GM19099 (cell line): ENCODE results near the gene DYRK3.
A peak's percentile ranks its signal among the peaks of the same experiment; 100 is the strongest.

Source experiments
- POLR2A ChIP-seq: IDR thresholded peaks from 3 replicates; pipeline ENCODE4 v1.6.1; 2011; ENCODE audit warnings: low read depth; ENCODE audit not compliant: insufficient read length; ENCODE audit errors: extremely low read depth

Gene DYRK3

DNA sequence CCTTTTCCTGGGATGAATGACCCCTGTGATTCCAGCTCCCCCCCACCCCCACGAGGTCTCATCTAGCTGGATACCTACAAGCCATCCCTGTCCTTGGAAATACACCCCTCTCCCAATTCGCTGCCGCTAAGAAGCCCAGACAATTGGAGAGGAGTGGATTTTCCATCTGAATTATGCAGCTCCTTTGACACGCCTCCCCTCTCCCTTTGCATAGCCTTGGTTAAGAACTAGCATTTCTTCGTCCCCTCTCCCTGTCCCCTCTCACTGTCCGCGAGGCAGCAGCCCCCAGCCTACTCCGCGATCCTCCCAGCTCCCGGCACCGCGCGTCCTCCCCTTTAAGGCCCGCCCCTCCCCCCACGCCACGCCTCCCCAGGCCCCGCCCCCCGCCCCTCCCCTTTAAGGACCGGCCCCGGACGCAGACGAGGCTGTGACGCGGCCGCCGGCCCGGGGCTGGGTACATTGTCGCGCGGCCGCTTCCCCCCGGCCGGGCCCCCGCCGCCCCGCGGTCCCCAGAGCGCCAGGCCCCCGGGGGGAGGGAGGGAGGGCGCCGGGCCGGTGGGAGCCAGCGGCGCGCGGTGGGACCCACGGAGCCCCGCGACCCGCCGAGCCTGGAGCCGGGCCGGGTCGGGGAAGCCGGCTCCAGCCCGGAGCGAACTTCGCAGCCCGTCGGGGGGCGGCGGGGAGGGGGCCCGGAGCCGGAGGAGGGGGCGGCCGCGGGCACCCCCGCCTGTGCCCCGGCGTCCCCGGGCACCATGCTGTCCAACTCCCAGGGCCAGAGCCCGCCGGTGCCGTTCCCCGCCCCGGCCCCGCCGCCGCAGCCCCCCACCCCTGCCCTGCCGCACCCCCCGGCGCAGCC lies 49.4 kb downstream of the DYRK3 start, which contains the start of gene MAPKAPK2:
TSS of gene MAPKAPK2 (plus strand) at position 428 of the 856 bp plus-strand sequence. CDS start at position 753, 325 bp downstream.
- TF ChIP-seq POLR2A: peak; percentile 53

- TF ChIP-seq POLR2A: no peak
These were observed 50.0 kb downstream of the DYRK3 start for GRCh38 chr1:206685334-206685768.

DNA sequence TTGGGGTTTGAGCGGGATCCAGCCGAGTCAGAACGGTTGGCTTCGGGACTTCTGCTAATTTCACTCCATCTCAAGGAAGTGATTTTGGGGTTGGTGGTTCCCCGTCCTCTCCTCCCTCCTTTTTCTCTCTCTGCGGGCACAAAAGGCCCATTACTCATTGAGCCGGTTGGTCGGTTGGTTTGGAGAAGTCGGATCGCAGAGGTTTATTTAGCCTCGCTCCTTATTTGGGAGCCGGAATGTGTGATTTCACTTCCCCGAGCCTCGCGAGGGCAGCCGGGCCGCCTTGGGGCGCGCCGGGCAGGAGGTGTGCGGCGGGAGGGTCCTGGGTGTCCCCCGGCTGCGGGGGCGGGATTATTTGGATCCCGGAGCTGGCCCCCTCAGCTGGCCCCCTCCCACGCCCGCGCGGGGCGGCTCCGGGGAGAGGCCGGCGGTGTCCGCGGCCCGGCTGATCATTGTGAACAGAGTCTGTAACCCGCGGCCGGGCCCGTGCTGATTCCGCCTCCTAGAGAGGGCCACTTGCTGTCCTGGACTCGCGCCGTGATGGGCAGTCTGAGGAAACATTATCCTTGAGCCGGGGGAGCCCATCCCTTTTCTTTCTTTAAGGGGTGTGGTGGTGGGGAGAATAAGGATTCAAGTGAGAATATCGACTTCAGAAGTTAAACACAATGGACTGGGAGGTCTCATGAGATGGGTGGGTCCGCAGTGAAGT lies 50.6 kb downstream of the DYRK3 start:
- TF ChIP-seq POLR2A: no peak

GRCh38 chr1:206686478-206687249 lies 51.3 kb downstream of the DYRK3 start:
- TF ChIP-seq POLR2A: no peak

GRCh38 chr1:206687251-206687914 lies 52.0 kb downstream of the DYRK3 start:
- TF ChIP-seq POLR2A: no peak

GRCh38 chr1:206687915-206688442 lies 52.6 kb downstream of the DYRK3 start:
- no peak for TF ChIP-seq POLR2A

DNA sequence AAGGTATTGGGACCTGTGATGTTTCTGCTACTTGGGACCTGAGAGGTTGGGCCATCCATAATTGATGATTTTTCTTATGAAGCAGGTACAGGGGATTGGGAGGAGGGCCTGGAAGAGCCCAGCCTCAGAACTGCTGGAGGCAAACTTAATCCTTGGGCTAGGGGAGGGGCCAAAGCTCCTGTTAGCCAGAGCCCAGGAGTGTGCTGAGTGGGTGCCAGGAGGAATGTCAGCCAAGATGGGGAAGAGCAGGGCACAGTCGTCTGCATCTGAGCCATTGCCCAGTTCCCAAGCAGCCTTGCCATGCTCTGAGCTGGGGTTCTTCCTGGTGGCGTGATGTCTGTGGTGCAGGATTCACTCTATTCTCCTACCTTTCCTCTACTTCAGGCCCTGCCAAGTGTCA lies 55.2 kb downstream of the DYRK3 start:
- TF ChIP-seq POLR2A: no peak

GRCh38 chr1:206691604-206692003 lies 56.3 kb downstream of the DYRK3 start:
- no peak for TF ChIP-seq POLR2A

DNA sequence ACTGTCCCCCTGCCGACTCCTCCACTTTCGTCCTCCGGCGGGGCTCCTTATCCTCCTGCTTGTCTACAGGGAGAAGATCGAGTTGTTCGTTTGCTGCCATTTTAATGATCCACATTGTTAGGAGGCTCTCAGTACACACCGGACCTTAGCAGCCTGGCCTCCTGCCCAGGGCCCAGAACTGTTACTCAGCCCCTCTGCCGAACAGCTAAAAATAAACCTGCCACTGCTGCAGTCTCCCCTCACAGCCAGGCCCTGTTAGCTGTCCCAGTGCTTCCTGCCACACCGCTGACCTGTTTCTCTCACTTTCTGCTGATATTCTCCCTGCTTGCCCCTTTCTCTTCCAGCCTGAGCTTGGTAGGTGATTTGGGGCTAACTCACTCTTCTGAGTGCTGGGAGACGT lies 57.7 kb downstream of the DYRK3 start:
- TF ChIP-seq POLR2A: no peak

DNA sequence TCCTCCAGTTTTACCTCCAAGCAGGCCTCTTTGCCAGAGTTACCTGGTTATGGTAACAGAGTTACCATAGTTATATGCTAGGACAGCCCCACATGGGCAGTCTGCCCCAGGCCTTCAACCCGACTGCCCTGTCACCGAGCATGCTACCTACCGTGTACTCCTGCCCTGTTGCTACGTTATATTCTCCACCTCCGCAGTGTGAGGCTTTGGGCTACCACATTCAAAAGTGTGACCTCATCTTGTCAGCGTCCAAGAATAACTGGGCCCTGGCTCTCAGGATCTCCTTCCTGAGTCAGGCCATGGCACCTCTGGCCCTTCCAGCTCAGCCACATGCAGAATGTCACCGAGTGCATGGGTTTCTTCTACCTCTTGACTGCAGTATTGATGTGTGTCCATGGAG lies 58.3 kb downstream of the DYRK3 start:
- no peak for TF ChIP-seq POLR2A

DNA sequence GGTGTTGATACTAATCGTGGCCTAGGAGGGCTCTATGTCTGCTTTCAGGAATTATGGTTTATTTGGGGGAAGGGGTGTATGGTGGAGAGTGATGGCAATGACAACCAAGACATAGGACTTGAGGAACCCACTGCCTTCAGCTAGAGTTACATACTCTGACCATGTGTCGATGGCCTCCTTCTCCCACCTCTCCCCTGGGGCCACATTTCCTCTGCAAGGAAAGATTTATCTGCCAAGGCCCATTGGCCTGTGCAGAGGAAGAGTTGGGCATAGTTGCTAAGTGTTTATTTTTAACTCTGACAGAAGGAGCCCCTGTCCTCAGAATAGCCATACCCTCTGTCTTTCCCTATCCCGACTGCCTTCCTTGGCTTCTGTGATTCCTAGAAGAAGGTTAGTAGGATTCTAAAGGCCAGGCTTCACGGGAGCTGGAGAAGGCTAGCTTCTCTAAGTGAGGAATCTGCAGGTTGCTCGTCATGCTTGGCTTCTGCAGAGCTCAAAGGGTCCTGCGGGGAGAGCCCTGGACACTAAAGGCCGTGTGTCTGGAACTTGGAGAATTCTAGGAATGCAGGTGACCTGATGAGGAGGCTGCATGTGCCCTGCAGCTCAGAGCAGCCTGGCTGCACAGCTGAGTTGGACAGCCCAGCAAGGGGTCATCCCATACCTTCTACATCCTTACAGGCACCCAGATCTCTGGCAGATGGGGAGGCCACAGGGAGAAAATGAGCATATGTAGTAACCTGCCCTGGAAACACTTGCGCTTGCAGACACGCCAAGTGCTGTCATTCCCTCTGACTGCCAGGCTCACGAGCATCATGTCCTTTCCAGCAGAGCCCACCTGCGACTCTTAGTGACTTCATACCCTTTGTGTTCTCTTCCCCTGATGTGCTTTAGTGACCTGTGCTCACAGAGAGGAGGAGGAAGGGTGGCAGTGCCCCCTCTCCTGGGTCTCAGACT lies 59.1 kb downstream of the DYRK3 start:
- no peak for TF ChIP-seq POLR2A

DNA sequence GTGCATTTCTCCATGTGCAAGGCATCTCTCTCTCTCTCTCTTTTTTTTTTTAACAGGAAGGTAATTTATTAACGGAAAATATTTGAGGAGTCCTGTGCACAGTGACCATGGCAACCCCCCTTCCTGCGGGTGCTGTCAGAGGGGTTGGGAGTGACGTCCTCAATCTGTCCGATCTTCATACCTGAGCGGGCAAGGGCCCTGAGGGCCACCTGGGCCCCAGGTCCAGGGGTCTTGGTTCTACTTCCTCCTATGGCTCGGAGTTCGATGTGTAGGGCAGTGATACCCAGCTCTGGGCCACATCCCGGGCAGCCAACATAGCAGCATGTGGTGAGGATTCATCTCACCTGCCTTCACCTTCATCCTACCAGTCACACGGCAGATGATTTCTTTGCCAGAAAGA lies 60.4 kb downstream of the DYRK3 start:
- no peak for TF ChIP-seq POLR2A

GRCh38 chr1:206696812-206697585 lies 61.7 kb downstream of the DYRK3 start:
- TF ChIP-seq POLR2A: no peak
